Measurements from ENCODE around the gene OOSP2.
A peak's percentile ranks its signal among the peaks of the same experiment; 100 is the strongest.
"Not testable (repeated sequence)": the region's sequence is repeated elsewhere in the genome, so short reads cannot be mapped to it uniquely, and the experiment has no call there.

Gene OOSP2

GRCh38 chr11:60040109-60040508 lies at the start of gene OOSP2:
Gene OOSP2 (plus strand): TSS chr11:60040409. CDS start chr11:60040460, 51 bp downstream.
- no peak for DNase-seq (ENCODE audit: low read depth)

- no peak for DNase-seq (ENCODE audit: low read depth)
These were observed 49.8 kb upstream of the OOSP2 start for GRCh38 chr11:59990421-59990820.

- DNase-seq (ENCODE audit: low read depth): no peak
These were observed 47.8 kb upstream of the OOSP2 start for GRCh38 chr11:59992425-59992824.

GRCh38 chr11:59997800-59998199 lies 42.4 kb upstream of the OOSP2 start:
- peak; percentile 4 for DNase-seq (ENCODE audit: low read depth)

- no peak for DNase-seq (ENCODE audit: low read depth)
These were observed 40.5 kb upstream of the OOSP2 start for GRCh38 chr11:59999691-60000090.

- DNase-seq (ENCODE audit: low read depth): no peak
These were observed 36.5 kb upstream of the OOSP2 start for GRCh38 chr11:60003729-60004128.

- peak; percentile 3 for DNase-seq (ENCODE audit: low read depth)
These were observed 34.8 kb upstream of the OOSP2 start for GRCh38 chr11:60005360-60005759.

- no peak for DNase-seq (ENCODE audit: low read depth)
These were observed 23.3 kb upstream of the OOSP2 start, which contains the start of gene OOSP4B for GRCh38 chr11:60016881-60017280. Gene OOSP4B (plus strand): TSS chr11:60017181.

- DNase-seq (ENCODE audit: low read depth): no peak
These were observed 22.2 kb upstream of the OOSP2 start for GRCh38 chr11:60018058-60018457.

- not testable (repeated sequence) for DNase-seq (ENCODE audit: low read depth)
These were observed 19.8 kb upstream of the OOSP2 start for GRCh38 chr11:60020376-60020775.

GRCh38 chr11:60029015-60029632 lies 11.1 kb upstream of the OOSP2 start:
- no peak for DNase-seq (ENCODE audit: low read depth)

- DNase-seq (ENCODE audit: low read depth): not testable (repeated sequence)
These were observed 10.2 kb downstream of the OOSP2 start for GRCh38 chr11:60050422-60050821.

- DNase-seq (ENCODE audit: low read depth): not testable (repeated sequence)
These were observed 10.6 kb downstream of the OOSP2 start for GRCh38 chr11:60050839-60051238.

- no peak for DNase-seq (ENCODE audit: low read depth)
These were observed 16.2 kb downstream of the OOSP2 start, which contains the start of gene MS4A3 for GRCh38 chr11:60056349-60056969. Gene MS4A3 (plus strand): TSS chr11:60056665. CDS start chr11:60061161, 4,496 bp downstream.

GRCh38 chr11:60059052-60059451 lies 18.8 kb downstream of the OOSP2 start:
- no peak for DNase-seq (ENCODE audit: low read depth)

GRCh38 chr11:60059521-60060240 lies 19.5 kb downstream of the OOSP2 start:
- no peak for DNase-seq (ENCODE audit: low read depth)

- no peak for DNase-seq (ENCODE audit: low read depth)
These were observed 23.9 kb downstream of the OOSP2 start for GRCh38 chr11:60064111-60064510.

- no peak for DNase-seq (ENCODE audit: low read depth)
These were observed 25.6 kb downstream of the OOSP2 start for GRCh38 chr11:60065801-60066200.

GRCh38 chr11:60069450-60069849 lies 29.2 kb downstream of the OOSP2 start:
- DNase-seq (ENCODE audit: low read depth): no peak

GRCh38 chr11:60071644-60072043 lies 31.4 kb downstream of the OOSP2 start:
- DNase-seq (ENCODE audit: low read depth): not testable (repeated sequence)

- DNase-seq (ENCODE audit: low read depth): no peak
These were observed 37.1 kb downstream of the OOSP2 start for GRCh38 chr11:60077216-60077817.

- no peak for DNase-seq (ENCODE audit: low read depth)
These were observed 37.8 kb downstream of the OOSP2 start for GRCh38 chr11:60077981-60078380.

GRCh38 chr11:60078745-60079144 lies 38.5 kb downstream of the OOSP2 start:
- no peak for DNase-seq (ENCODE audit: low read depth)
